GM08714 (cell line): ENCODE data around the gene PCED1A.
"Not testable (repeated sequence)": the region's sequence is repeated elsewhere in the genome, so short reads cannot be mapped to it uniquely, and the experiment has no call there.

Experiments
- H3K4me3 ChIP-seq: fragments of 200-500 bp; sonication (Bioruptor generic); 2 replicates; pipeline ENCODE4 v1.5.1; 2014; ENCODE audit warnings: mild to moderate bottlenecking, low read length, inconsistent platforms
- ZNF274 ChIP-seq: IDR thresholded peaks from 2 replicates; pipeline ENCODE4 v1.6.1; 2012; ENCODE audit warnings: mild to moderate bottlenecking, low read depth, low read length

The PCED1A gene

GRCh38 chr20:2840967-2841531 is 594 bp upstream of the PCED1A start:
- H3K4me3 ChIP-seq: peak overlapping the region; percentile 91
- no peak for TF ChIP-seq ZNF274

GRCh38 chr20:2839732-2840137 is 720 bp downstream of the PCED1A start:
- TF ChIP-seq ZNF274: no peak

GRCh38 chr20:2838847-2839671 is 1.4 kb downstream of the PCED1A start:
- no peak overlapping the region for H3K4me3 ChIP-seq
- no peak for TF ChIP-seq ZNF274

More at GRCh38 chr20:2839732-2840137, 720 bp downstream of the PCED1A start:
- peak overlapping the region; percentile 91; the same call in 1 of the 2 replicates for H3K4me3 ChIP-seq

- TF ChIP-seq ZNF274: no peak
- H3K4me3 ChIP-seq: no peak overlapping the region
These were observed 2.2 kb downstream of the PCED1A start for GRCh38 chr20:2838170-2838797.

GRCh38 chr20:2837221-2837960 is 3.1 kb downstream of the PCED1A start:
- no peak for TF ChIP-seq ZNF274
- H3K4me3 ChIP-seq: no peak overlapping the region

GRCh38 chr20:2836035-2836434 is 4.4 kb downstream of the PCED1A start:
- no peak overlapping the region for H3K4me3 ChIP-seq
- TF ChIP-seq ZNF274: no peak

GRCh38 chr20:2835331-2835796 is 5.1 kb downstream of the PCED1A start:
- TF ChIP-seq ZNF274: no peak
- no peak overlapping the region for H3K4me3 ChIP-seq

GRCh38 chr20:2834401-2835110 is 5.9 kb downstream of the PCED1A start:
- no peak overlapping the region for H3K4me3 ChIP-seq
- TF ChIP-seq ZNF274: no peak

- no peak overlapping the region for H3K4me3 ChIP-seq
- no peak for TF ChIP-seq ZNF274
These were observed 6.7 kb downstream of the PCED1A start for GRCh38 chr20:2833761-2834160.

- not testable (repeated sequence) for H3K4me3 ChIP-seq
These were observed 9.2 kb downstream of the PCED1A start for GRCh38 chr20:2831206-2831605.

- H3K4me3 ChIP-seq: no peak overlapping the region
- TF ChIP-seq ZNF274: no peak
These were observed 11.1 kb downstream of the PCED1A start for GRCh38 chr20:2829376-2829775.

- TF ChIP-seq ZNF274: no peak
- H3K4me3 ChIP-seq: no peak overlapping the region
These were observed 13.8 kb downstream of the PCED1A start for GRCh38 chr20:2826655-2827054.

- no peak overlapping the region for H3K4me3 ChIP-seq
- no peak for TF ChIP-seq ZNF274
These were observed 14.7 kb downstream of the PCED1A start for GRCh38 chr20:2825761-2826160.

- H3K4me3 ChIP-seq: no peak overlapping the region
- no peak for TF ChIP-seq ZNF274
These were observed 18.4 kb downstream of the PCED1A start for GRCh38 chr20:2822073-2822472.
